HEK293 (cell line): ENCODE results near the gene GEN1.

Experiments used
- CTCF ChIP-seq: fragments of 450-650 bp; formaldehyde crosslinking; IDR thresholded peaks from 2 replicates; pipeline ENCODE4 v1.5.1; 2016; ENCODE audit warnings: missing biosample characterization, missing genetic modification characterization
- PRDM1 ChIP-seq: fragments of 450-650 bp; formaldehyde crosslinking; IDR thresholded peaks from 2 replicates; pipeline ENCODE4; 2016; ENCODE audit warnings: missing biosample characterization, missing genetic modification characterization
- REST ChIP-seq: fragments of 450-650 bp; formaldehyde crosslinking; IDR thresholded peaks from 2 replicates; pipeline ENCODE4 v1.5.1; 2016; ENCODE audit warnings: missing biosample characterization, missing genetic modification characterization
- YY1 ChIP-seq: fragments of 450-650 bp; formaldehyde crosslinking; IDR thresholded peaks from 2 replicates; pipeline ENCODE4 v1.5.1; 2018; ENCODE audit warnings: missing biosample characterization, missing genetic modification characterization
- ZNF132 ChIP-seq: fragments of 450-650 bp; formaldehyde crosslinking; IDR thresholded peaks from 2 replicates; pipeline ENCODE4 v1.5.1; 2017; ENCODE audit warnings: missing biosample characterization, missing genetic modification characterization, borderline replicate concordance
- ZNF274 ChIP-seq, 2 experiments: fragments of 200-500 bp in 1 of 2; fragments of 450-650 bp in 1 of 2; sonication (Bioruptor generic) in 1 of 2; formaldehyde crosslinking in 1 of 2; IDR thresholded peaks; 2 replicates each; pipeline versions ENCODE4 v1.5.1 to v1.6.1; 2014 to 2016; ENCODE audit warnings: borderline replicate concordance in 1 of 2, inconsistent platforms in 1 of 2, low read length in 1 of 2, missing biosample characterization in 1 of 2, missing genetic modification characterization in 1 of 2
- ZNF544 ChIP-seq: fragments of 450-650 bp; formaldehyde crosslinking; IDR thresholded peaks from 2 replicates; pipeline ENCODE4 v1.5.0; 2017; ENCODE audit warnings: missing biosample characterization, missing genetic modification characterization
- ZNF558 ChIP-seq: fragments of 450-650 bp; formaldehyde crosslinking; IDR thresholded peaks from 2 replicates; pipeline ENCODE4 v1.5.1; 2016; ENCODE audit warnings: missing biosample characterization, missing genetic modification characterization

GRCh38 chr2:17733599-17733998 is 20.3 kb upstream of the GEN1 start:
- TF ChIP-seq PRDM1 (tag by site-specific recombination) (no peak), ZNF558 (no peak), YY1 (tag by site-specific recombination) (no peak), CTCF (tag by site-specific recombination) (no peak), REST (tag by site-specific recombination) (no peak), ZNF274 (IDR thresholded peaks at IDR 0.05; ENCODE audit: low read length) (no peak), ZNF274 (tag by site-specific recombination; IDR thresholded peaks at IDR 0.05; ENCODE audit: borderline replicate concordance) (no peak), ZNF132 (tag by site-specific recombination) (no peak), ZNF544 (tag by site-specific recombination) (no peak)
